ENCODE measurements around the gene TEX48. TPM values are rescaled to one million over a fixed set of nuclear protein-coding genes. Genes with fewer than 3 reads are reported as not detected.

TEX48 gene
- total RNA-seq, 6 donors from 2014 or later, result not detected

- peaks cover 12 to 33% (median 30%) of the 10 kb centered on the region in 4 donors for H3K4me1 ChIP-seq
- ATAC-seq (ENCODE audit: low FRiP score in 2 of 2) (peak; percentile 60 to 72), DNase-seq (no peak)
- H3K27me3 ChIP-seq, result no peaks in the 10 kb centered on the region
- H3K36me3 ChIP-seq, result peaks cover 3 to 7% (median 4%) of the 10 kb centered on the region in 4 donors
- 67 to 69% methylated on average over 2 of the region's 2 CpGs for WGBS, 2 donors
- no peaks in the 10 kb centered on the region for H3K9me3 ChIP-seq
- H3K4me3 ChIP-seq, result no peak overlapping the region
- TF ChIP-seq CTCF (IDR thresholded peaks at IDR 0.05) (no peak), EP300 (IDR thresholded peaks at IDR 0.05) (no peak), POLR2A (IDR thresholded peaks at IDR 0.05) (no peak), POLR2AphosphoS5 (IDR thresholded peaks at IDR 0.05) (no peak)
- peak overlapping the region in 1 of 4 donors; percentile 49 for H3K27ac ChIP-seq
Observed at GRCh38 chr9:114621975-114622609, 59.9 kb downstream of the TEX48 start.

- TF ChIP-seq POLR2A (IDR thresholded peaks at IDR 0.05) (no peak), EP300 (IDR thresholded peaks at IDR 0.05) (no peak), POLR2AphosphoS5 (IDR thresholded peaks at IDR 0.05) (no peak), CTCF (IDR thresholded peaks at IDR 0.05) (no peak)
- no peak overlapping the region for H3K4me3 ChIP-seq
- DNase-seq (no peak), ATAC-seq (ENCODE audit: low FRiP score in 2 of 2) (peak in 1 of 2 donors; percentile 3)
- H3K27ac ChIP-seq, result peak overlapping the region in 1 of 4 donors; percentile 11
- no peaks in the 10 kb centered on the region for H3K9me3 ChIP-seq
- no peaks in the 10 kb centered on the region for H3K27me3 ChIP-seq
- H3K36me3 ChIP-seq, result peaks cover 0 to 2% (median 0%) of the 10 kb centered on the region in 4 donors
- peaks cover 16 to 39% (median 35%) of the 10 kb centered on the region in 4 donors for H3K4me1 ChIP-seq
- WGBS, 2 donors, result 83 to 86% methylated on average over 7 of the region's 7 CpGs
Observed at GRCh38 chr9:114621561-114621960, 60.4 kb downstream of the TEX48 start.

GRCh38 chr9:114619191-114619761, 62.7 kb downstream of the TEX48 start:
- H3K4me1 ChIP-seq, result peaks cover 16 to 43% (median 39%) of the 10 kb centered on the region in 4 donors
- no peaks in the 10 kb centered on the region for H3K36me3 ChIP-seq
- 27 to 42% methylated on average over 13 of the region's 13 CpGs for whole genome bisulfite sequencing, 2 donors
- H3K9me3 ChIP-seq, result no peaks in the 10 kb centered on the region
- DNase-seq (peak; percentile 58 to 83), ATAC-seq (ENCODE audit: low FRiP score in 2 of 2) (peak; percentile 31 to 77)
- peak overlapping the region in 3 of 4 donors; percentile 23 to 38 (median 38) for H3K4me3 ChIP-seq
- H3K27ac ChIP-seq, result peak overlapping the region; percentile 66 to 82 (median 72)
- no peak for TF ChIP-seq POLR2AphosphoS5 (IDR thresholded peaks at IDR 0.05)
- no peak for TF ChIP-seq CTCF (IDR thresholded peaks at IDR 0.05)
- peak in 2 of 4 donors; percentile 31 to 64 for TF ChIP-seq EP300 (IDR thresholded peaks at IDR 0.05)
- TF ChIP-seq POLR2A (IDR thresholded peaks at IDR 0.05), result peak in 1 of 4 donors; percentile 16
- H3K27me3 ChIP-seq, result no peaks in the 10 kb centered on the region

- ATAC-seq (ENCODE audit: low FRiP score in 2 of 2) (peak in 1 of 2 donors; percentile 52), DNase-seq (peak; percentile 69 to 81)
- WGBS, 2 donors, result 31 to 56% methylated on average over 2 to 4 of the region's 4 CpGs
Observed at GRCh38 chr9:114616684-114617520, 65.1 kb downstream of the TEX48 start.

More at GRCh38 chr9:114616684-114617520, 65.1 kb downstream of the TEX48 start:
- Histone ChIP-seq H3K9me3 (no peaks in the 10 kb centered on the region), H3K36me3 (no peaks in the 10 kb centered on the region), H3K27ac (peak overlapping the region; percentile 60 to 82 (median 70)), H3K4me1 (peaks cover 29 to 64% (median 52%) of the 10 kb centered on the region in 4 donors), H3K4me3 (no peak overlapping the region), H3K27me3 (no peaks in the 10 kb centered on the region)
- no peak for TF ChIP-seq POLR2A (IDR thresholded peaks at IDR 0.05)
- no peak for TF ChIP-seq EP300 (IDR thresholded peaks at IDR 0.05)
- TF ChIP-seq POLR2AphosphoS5 (IDR thresholded peaks at IDR 0.05), result no peak
- no peak for TF ChIP-seq CTCF (IDR thresholded peaks at IDR 0.05)

Other genes starting within 250 kb of the TEX48 start
- gene WHRN, start 176.7 kb downstream of the TEX48 start, total RNA-seq, result 10 to 100 TPM in 2 of 6 donors, 1 to 10 TPM in 4; 2.5 to 17.8 (median 5.6) TPM
- 100 to 1,000 TPM in 5 of 6 donors, 10 to 100 TPM in 1; 93.2 to 182 (median 133) TPM for gene ATP6V1G1, start 94.4 kb downstream of the TEX48 start, total RNA-seq
- 10 to 100 TPM in 5 of 6 donors, 1 to 10 TPM in 1; 9.4 to 23.0 (median 19.1) TPM for gene TMEM268, start 70.9 kb downstream of the TEX48 start, total RNA-seq
- gene TEX53, start 24.4 kb downstream of the TEX48 start, total RNA-seq, result not detected
- gene TNFSF15, start 123.8 kb upstream of the TEX48 start, total RNA-seq, result 10 to 100 TPM in 1 of 6 donors, 1 to 10 TPM in 5; 1.4 to 11.0 (median 5.6) TPM
- gene TNFSF8, start 248.4 kb upstream of the TEX48 start, total RNA-seq, result 1 to 10 TPM; 2.6 to 6.5 (median 4.8) TPM